HuH-7.5 (cell line): ENCODE measurements around the gene ESPNL.
"Not testable (repeated sequence)": the region's sequence is repeated elsewhere in the genome, so short reads cannot be mapped to it uniquely, and the experiment has no call there.

Experiments used
- DNase-seq: peaks from one replicate; pipeline ENCODE4 v3.0.0; 2011; ENCODE audit warnings: low spot score

ESPNL gene

DNA sequence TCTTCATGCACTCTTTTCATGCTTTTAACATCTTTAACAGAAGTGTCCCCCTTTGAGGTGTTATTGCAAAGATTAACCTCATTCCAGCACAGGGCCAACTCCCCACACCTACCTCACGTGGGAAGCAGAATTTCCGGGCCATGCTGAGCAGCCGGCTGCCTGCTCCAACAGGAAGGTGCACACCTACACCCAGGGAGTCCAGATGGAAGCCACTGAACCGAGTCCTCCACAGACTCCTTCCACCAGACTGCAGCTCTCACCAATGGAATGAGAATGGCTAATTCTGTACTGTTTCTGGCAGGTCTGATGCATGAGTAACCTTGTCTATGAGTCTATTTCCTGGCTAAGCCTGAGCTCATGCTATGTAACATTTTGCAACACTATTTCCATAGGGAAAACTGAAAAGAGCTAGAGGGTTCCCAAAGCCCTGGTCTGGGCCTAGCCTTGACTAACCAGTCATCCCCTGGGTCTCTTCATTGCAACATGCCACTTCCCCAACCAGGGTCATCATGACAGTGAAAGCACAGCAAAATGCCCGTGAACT, 69.6 kb downstream of the ESPNL start:
- DNase-seq, result no peak

DNA sequence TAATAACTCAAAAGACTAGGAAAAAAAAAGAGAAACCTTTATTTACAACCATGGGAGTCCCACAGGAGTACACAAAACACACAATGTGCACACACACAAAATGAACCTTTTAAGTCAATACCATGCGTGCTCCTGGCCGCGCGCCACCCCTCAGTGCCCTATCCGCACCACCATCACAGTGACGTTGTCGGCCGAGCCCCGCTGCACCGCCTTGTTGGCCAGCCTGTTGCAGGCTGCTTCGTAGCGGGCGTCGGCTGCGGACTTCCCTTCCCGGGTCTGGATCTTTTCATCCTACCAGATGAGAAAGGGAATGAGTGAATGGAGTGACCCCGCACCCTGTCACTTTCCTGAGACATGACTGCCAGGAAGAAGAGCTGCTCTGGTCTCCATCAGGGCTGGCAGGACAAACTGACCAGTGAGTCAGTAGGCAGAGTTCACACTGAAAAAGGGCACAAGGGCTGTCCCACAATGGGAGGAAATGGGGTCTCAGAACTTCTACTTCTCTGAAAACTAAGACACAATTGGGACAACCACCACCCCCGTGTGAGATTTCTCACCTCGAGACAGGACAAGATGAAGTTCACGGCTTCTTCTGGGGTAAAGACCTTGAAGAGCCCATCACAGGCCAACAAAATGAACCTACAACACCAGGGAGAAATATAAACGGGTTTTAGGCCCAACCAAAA, 70.4 kb downstream of the ESPNL start:
- DNase-seq, result no peak

DNA sequence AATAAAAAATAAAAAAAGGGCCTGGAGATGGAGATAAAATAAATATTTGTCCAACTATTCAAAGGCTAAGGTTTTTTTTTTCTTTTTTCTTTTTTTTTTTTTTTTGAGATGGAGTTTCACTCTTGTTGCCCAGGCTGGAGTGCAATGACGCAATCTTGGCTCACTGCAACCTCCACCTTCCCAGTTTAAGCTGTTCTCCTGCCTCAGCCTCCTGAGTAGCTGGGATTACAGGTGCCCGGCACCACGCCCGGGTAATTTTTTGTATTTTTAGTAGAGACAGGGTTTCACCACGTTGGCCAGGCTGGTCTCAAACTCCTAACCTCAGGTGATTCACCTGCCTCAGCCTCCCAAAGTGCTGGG, 70.9 kb downstream of the ESPNL start:
- DNase-seq, result not testable (repeated sequence)

DNA sequence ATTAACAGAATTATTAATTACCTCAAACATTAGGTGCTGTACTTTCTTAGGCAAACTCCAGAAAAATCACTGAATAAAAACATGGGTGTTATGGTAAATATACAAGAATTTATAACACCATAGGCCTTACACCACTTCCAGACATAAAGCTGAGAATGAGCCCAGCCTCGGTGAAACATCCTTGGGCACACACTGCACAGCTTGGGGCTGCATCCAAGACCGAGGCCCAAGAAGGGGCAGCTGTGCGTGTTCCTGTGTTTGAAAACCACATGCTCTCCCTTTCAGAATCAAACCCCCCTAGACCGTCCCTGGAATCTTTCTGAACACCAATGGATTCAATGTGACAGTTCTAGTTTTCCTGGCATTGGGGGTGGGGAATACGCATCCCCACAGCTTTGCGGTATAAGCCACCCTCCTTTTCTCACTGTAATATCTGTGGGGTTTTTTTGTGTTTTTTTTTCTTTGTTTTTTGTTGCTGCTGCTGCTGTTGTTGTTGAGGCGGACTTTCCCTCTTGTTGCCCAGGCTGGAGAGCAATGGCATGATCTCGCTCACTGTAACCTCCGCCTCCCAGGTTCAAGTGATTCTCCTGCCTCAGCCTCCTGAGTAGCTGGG, 71.5 kb downstream of the ESPNL start:
- DNase-seq, result no peak

DNA sequence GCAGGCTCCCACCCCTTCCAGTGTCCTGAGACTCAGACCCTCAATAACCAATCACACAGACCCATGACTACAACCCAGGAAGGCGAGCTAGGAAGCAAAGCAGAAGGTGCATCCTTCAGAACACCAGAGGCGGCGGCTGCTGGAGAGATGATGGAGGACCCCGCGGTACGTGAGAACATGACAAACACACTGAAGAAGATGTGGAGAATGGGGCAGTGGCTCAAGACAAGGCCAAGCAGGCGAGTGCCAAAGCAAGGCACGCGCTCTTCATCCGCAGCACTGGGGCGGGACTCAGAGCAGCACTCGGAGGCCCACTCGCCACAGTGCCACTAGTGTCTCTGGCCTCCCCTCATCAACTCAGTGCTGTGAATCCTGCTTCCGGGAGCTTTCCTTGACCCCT, 72.3 kb downstream of the ESPNL start:
- no peak for DNase-seq

DNA sequence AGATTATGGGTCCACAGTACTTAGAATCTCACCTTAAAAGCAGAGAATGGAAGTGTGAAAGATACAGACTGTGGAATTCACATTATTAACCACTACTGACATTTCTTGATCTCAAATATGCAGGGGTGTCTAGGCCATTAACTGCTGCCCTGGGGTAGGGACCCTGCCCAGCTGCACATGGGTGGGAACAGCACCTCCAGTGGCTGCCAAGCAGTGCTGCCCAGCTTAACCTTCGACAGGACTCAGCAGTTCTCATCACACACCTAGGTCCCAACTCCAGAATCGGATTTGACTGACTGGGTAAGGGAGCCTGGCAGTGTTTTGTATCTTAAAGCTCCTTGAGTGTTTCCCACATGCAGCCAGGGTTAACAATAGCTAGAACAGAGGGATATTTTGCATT, 73.6 kb downstream of the ESPNL start:
- DNase-seq, result no peak

DNA sequence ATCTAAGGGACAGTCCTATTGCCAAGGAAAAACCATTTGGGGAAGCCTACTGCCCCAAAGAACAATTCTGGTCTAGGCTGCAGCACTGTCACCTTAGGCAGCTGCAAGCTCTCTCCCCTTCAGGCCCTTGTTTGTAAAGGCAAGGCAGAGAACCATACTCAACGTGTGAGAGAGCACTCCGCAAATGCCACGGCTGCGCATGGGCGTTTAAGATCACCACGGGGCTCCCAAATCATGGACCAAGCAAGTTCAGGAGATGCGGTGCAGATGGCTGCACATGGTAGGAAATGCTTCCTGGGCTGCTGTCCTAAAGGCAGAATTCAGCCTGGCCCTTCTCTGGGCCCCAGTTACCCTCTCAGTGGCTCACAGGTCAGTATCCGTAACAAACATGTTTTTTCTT, 74.2 kb downstream of the ESPNL start:
- no peak for DNase-seq

DNA sequence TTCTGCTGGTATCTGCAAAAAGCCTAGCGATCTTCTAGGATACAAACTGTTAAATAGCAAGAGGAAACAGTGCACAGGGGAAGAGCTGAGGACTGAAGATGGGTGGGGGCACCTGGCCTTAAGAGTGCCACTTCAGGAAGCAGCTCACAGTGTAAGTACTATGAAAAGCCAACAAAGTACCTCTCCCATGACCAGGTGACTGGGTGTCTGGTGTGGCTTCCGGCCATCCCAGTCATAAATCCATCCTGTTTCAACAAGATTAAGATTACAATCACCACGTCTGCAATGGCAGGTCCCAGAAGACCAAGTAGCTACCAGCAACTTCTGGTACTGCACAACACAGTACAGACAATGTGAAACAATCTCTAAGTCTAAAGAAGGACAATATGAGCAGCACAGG, 74.6 kb downstream of the ESPNL start:
- DNase-seq, result no peak

DNA sequence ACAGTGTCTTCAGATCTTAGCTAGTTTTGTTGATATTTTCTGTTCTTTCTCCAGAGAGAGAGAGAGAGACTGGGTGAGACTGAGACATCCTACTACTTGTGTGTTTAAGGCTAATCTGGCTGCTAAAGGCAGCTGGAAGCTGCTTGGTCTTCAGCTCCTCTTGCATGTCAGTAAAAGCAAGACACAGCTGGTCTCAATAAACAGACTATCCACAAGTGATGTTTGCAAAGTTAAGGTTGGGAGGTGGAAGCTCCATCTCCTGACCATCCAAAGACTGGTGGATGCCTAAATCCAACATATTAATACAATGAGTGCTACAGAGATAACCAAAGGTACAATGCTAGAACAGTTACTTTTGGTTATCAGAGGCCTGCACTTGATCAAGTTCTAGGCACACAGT, 76.5 kb downstream of the ESPNL start:
- no peak for DNase-seq

DNA sequence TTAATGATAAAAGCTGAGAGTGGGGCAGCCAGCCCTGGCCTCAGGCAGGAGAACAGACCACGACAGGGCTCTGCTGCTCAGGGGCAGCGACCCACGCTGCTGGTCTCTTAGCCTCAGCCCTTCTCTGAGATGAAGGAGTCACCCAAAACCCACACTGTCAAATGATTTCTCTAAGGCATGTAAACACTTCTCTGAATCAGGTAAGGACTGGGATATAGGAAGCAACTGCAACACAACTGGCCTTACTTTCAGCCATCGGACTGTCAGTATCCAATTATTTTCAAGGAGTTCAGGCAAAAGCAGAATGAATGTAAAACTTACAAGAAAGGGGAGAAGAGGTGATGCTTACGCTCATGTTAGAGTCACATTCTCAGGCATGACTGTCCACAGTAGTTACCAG, 80.4 kb downstream of the ESPNL start:
- no peak for DNase-seq

DNA sequence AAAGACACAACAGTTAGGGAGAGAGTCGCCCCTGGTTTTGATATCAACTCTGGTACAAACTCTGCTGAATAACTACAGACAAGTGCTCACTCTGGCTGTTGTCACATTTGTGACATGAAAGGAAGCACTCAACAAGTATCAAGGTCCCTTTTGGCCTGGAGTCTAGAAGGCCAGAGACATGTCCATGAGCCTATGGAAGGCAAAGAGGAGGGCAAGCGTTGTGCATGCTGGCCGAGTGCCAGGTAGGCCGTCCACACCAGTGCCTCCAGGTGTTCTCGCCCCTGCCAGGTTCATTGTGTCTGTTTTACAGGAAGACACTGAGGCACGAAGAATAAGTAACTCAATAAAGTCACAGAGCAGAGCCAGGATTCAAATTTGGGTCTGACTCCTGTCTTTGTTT, 82.2 kb downstream of the ESPNL start:
- DNase-seq, result no peak
